Effector memory CD4-positive, alpha-beta T cell (primary cell): Measurements from ENCODE around the gene NRK.
"Not testable (repeated sequence)": the region's sequence is repeated elsewhere in the genome, so short reads cannot be mapped to it uniquely, and the experiment has no call there.

Experiments used
- DNase-seq, 3 donors: peaks; one replicate each; pipeline ENCODE4 v3.0.0-alpha.2; 2020
- H3K27ac ChIP-seq: 2 replicates; pipeline ENCODE4 v1.7.0; 2013; ENCODE audit warnings: mild to moderate bottlenecking, low read length, moderate library complexity; ENCODE audit not compliant: insufficient read depth, poor library complexity, severe bottlenecking
- H3K27me3 ChIP-seq: replicated peaks from 2 replicates; pipeline ENCODE4 v1.7.0; 2013; ENCODE audit warnings: mild to moderate bottlenecking, low read length; ENCODE audit not compliant: insufficient read depth, control insufficient read depth, poor library complexity, severe bottlenecking
- H3K36me3 ChIP-seq: 2 replicates; pipeline ENCODE4 v1.7.0; 2013; ENCODE audit warnings: mild to moderate bottlenecking, low read length, moderate library complexity; ENCODE audit not compliant: control insufficient read depth, insufficient read depth
- H3K4me1 ChIP-seq: 2 replicates; pipeline ENCODE4 v1.7.0; 2013; ENCODE audit warnings: low read length, mild to moderate bottlenecking; ENCODE audit not compliant: control insufficient read depth, insufficient read depth, poor library complexity, severe bottlenecking
- H3K4me3 ChIP-seq: 2 replicates; pipeline ENCODE4 v1.7.0; 2013; ENCODE audit warnings: low read length, low read depth, mild to moderate bottlenecking; ENCODE audit not compliant: insufficient read depth, poor library complexity, severe bottlenecking
- H3K9me3 ChIP-seq: 2 replicates; pipeline ENCODE4 v1.7.0; 2013; ENCODE audit warnings: mild to moderate bottlenecking, low read length, moderate library complexity; ENCODE audit not compliant: control insufficient read depth

The NRK gene

DNA sequence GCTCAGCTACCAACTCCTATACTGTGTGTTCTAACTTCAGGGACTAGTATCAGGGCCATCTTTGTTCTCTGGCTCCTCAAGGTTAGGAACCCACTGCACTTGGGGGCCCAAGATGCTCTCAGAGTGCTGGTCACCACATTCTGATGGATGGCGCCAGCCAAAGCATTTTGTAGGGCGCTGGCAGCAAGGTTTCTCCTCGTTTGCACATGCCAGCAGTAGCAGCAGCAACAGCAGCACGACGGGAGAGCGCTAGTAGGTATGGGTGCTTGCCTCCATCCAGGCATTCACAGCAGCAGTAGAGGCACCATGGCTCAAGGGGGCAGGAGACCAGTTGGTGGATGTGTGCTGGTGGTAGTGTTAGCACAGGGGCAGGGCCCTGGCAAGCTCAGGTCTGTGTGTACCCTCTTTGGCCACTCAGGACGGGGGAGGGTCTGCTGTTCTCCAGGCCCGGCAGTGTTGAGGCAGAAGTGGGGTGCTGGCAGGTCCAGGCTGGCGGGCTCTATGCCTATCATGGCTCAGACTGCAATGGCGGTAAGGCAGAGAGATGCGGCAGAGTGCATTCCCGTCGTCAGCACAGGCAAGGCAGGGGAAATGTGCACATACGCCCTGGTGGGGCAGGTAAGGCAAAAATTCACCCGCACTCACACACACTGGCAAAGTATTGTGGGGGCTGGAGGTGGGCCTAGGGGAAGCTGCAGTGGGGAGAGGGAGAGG lies 159.6 kb downstream of the NRK start:
- no peak for DNase-seq
- no peak overlapping the region for H3K27ac ChIP-seq
- H3K36me3 ChIP-seq: no peaks in the 10 kb centered on the region
- H3K4me3 ChIP-seq: no peak overlapping the region
- H3K9me3 ChIP-seq: no peaks in the 10 kb centered on the region
- no peaks in the 10 kb centered on the region for H3K4me1 ChIP-seq
- H3K27me3 ChIP-seq: no peaks in the 10 kb centered on the region

DNA sequence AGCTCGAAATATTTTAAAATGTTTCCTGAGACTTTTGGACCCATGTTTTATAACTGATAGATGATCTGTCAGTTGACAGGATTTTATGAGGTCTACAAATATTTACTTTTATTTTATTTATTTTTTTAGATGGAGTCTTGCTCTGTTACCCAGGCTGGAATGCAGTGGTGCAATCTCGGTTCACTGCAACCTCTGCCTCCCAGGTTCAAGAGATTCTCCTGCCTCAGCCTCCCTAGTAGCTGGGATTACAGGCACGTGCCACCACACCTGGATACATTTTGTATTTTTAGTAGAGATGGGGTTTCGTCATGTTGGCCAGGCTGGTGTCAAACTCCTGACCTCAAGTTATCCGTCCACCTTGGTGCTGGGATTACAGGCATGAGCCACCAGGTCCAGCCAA lies 166.1 kb downstream of the NRK start:
- H3K9me3 ChIP-seq, H3K27ac ChIP-seq, H3K4me1 ChIP-seq, H3K36me3 ChIP-seq, H3K4me3 ChIP-seq, DNase-seq, H3K27me3 ChIP-seq: not testable (repeated sequence)

DNA sequence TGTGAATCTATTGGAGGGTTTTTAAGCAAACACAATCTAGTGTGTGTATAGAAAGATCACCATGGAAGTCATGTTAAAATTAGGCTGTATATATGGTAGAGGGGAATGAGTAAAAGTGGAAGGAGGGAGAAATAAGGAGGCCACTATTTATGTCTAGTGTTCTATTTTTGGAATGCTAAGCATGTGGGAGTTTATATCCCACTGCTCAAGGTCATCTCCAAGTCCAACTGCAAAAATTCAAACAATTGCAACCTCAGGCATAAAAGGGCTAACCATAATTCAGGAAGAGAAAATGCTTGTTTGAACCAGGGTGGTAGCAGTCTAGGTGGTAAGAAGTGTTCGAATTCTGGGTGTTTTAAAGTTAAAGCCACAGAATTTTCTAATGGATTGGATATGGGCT lies 177.0 kb downstream of the NRK start:
- no peak overlapping the region for H3K4me3 ChIP-seq
- H3K36me3 ChIP-seq: no peaks in the 10 kb centered on the region
- H3K4me1 ChIP-seq: no peaks in the 10 kb centered on the region
- H3K27ac ChIP-seq: no peak overlapping the region
- DNase-seq: no peak
- no peaks in the 10 kb centered on the region for H3K9me3 ChIP-seq
- no peaks in the 10 kb centered on the region for H3K27me3 ChIP-seq

DNA sequence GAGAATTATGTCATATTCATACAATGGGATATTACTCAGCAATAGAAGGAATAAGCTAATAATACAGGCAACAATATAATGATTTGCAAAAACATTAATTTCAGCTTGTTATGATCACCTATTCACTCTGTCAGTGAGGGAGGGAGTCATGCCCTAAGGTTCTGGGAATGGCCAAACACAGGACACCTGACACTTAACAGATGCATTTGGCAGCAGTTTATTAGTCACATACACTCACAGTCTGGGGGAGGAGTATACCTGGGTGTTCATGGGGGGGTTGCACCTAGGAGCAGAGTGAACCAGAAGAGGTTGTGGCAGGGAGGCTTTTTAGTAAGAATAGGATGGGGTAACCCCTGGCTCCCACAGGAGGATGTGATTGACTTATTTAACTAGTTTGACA lies 177.9 kb downstream of the NRK start:
- H3K9me3 ChIP-seq: no peaks in the 10 kb centered on the region
- no peak overlapping the region for H3K4me3 ChIP-seq
- DNase-seq: no peak
- H3K4me1 ChIP-seq: no peaks in the 10 kb centered on the region
- H3K27ac ChIP-seq: no peak overlapping the region
- no peaks in the 10 kb centered on the region for H3K36me3 ChIP-seq
- no peaks in the 10 kb centered on the region for H3K27me3 ChIP-seq

DNA sequence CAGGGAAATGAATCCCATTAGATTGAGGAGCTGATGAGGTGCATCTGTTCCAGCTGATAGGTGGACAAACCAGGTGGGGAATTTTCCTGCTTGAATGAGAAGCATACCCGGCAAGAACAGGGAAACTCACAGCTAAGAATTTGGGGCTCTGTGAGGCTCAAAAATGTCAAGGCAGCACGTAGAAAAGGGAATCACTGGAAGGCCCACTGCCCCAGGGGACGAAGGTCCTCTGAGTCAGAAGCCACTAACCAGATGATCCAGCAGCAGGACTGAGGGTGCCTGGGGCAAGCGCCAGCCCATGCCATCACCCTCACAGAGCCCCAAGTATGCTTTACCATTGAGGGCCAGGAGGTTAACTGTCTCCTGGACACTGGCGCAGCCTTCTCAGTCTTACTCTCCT lies 178.3 kb downstream of the NRK start:
- not testable (repeated sequence) for H3K36me3 ChIP-seq, H3K27ac ChIP-seq, H3K9me3 ChIP-seq, H3K4me1 ChIP-seq, H3K27me3 ChIP-seq, H3K4me3 ChIP-seq, DNase-seq

DNA sequence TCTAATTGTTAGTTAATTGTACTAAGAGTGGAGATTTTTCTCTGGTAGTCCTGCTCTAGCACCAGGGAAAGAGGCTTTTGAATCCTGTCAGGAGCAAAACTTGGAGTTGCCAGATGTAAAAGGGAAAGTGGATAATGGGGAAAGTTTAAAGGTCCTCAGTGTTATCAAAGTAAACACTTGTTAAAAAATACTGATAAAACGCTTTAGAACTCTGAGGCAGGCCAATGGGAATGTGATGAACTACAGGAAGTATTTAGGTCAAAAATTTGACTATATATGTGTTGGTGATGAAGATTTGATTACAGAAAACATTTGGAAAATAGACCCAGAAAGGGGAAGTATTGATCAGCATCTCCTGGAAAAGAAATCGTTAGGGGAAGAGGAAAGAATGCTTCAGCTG lies 183.3 kb downstream of the NRK start:
- Histone ChIP-seq H3K27ac (no peak overlapping the region), H3K27me3 (no peaks in the 10 kb centered on the region), H3K4me1 (no peaks in the 10 kb centered on the region), H3K4me3 (no peak overlapping the region), H3K36me3 (no peaks in the 10 kb centered on the region), H3K9me3 (no peaks in the 10 kb centered on the region)
- DNase-seq: no peak

DNA sequence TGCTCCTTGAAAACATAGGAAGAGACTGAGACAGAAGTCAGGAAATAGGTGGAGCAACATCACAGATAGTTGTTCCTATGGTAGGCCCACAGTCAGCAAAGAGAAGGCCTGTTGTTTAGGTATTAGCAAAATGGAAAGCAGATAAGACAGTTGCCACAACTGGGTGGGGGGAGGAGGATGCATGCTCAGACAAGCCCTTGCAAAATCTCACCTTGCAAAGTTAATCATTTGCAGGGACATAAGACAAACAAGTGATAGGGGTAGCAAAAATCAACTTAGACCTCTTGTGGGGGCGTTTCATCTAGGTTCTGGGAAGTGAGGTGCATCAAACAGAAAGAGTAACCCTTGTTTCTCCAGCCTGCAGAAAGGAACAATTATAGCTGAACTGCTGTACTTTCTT lies 185.5 kb downstream of the NRK start:
- Histone ChIP-seq H3K27me3 (no peaks in the 10 kb centered on the region), H3K4me1 (no peaks in the 10 kb centered on the region), H3K4me3 (no peak overlapping the region), H3K9me3 (no peaks in the 10 kb centered on the region), H3K36me3 (no peaks in the 10 kb centered on the region), H3K27ac (no peak overlapping the region)
- DNase-seq: no peak
